ENCODE data around the gene IGIP. TPM values are rescaled to one million over a fixed set of nuclear protein-coding genes. Genes with fewer than 3 reads are reported as not detected.

The IGIP gene
- total RNA-seq, 1 donor = 10.5 TPM

- H3K27ac ChIP-seq (ENCODE audit: low read depth, low read length) = no peak overlapping the region
- H2AFZ ChIP-seq (ENCODE audit: low read length) = no peak overlapping the region
- peaks cover 94% of the 10 kb centered on the region for H4K20me1 ChIP-seq (ENCODE audit: insufficient read depth, low read length)
- H3K4me2 ChIP-seq (ENCODE audit: insufficient read depth, low read length) = peak overlapping the region; percentile 79
- peaks cover 62% of the 10 kb centered on the region for H3K79me2 ChIP-seq (ENCODE audit: insufficient read depth, low read length)
- peaks cover 14% of the 10 kb centered on the region for H3K4me1 ChIP-seq (ENCODE audit: insufficient read depth, low read length)
- DNase-seq (ENCODE audit: insufficient read length, low spot score, missing footprints) = no peak
- peak overlapping the region; percentile 62 for H3K4me3 ChIP-seq (ENCODE audit: insufficient read depth, low read length)
- no peaks in the 10 kb centered on the region for H3K27me3 ChIP-seq (ENCODE audit: insufficient read depth, low read length)
- no peaks in the 10 kb centered on the region for H3K36me3 ChIP-seq (ENCODE audit: insufficient read depth, low read length)
- TF ChIP-seq CTCF (IDR thresholded peaks at IDR 0.05; ENCODE audit: extremely low read depth, low read depth, low read length) = no peak
- no peaks in the 10 kb centered on the region for H3K9me3 ChIP-seq (ENCODE audit: low read depth, low read length)
These were observed 19.5 kb downstream of the IGIP start for GRCh38 chr5:140145256-140145655.

- Histone ChIP-seq H2AFZ (ENCODE audit: low read length) (no peak overlapping the region), H3K27me3 (ENCODE audit: insufficient read depth, low read length) (no peaks in the 10 kb centered on the region), H3K9me3 (ENCODE audit: low read depth, low read length) (no peaks in the 10 kb centered on the region), H3K4me3 (ENCODE audit: insufficient read depth, low read length) (peak overlapping the region; percentile 62), H3K27ac (ENCODE audit: low read depth, low read length) (no peak overlapping the region), H3K36me3 (ENCODE audit: insufficient read depth, low read length) (no peaks in the 10 kb centered on the region), H4K20me1 (ENCODE audit: insufficient read depth, low read length) (peaks cover 93% of the 10 kb centered on the region), H3K4me2 (ENCODE audit: insufficient read depth, low read length) (peak overlapping the region; percentile 79), H3K79me2 (ENCODE audit: insufficient read depth, low read length) (peaks cover 56% of the 10 kb centered on the region), H3K4me1 (ENCODE audit: insufficient read depth, low read length) (peaks cover 10% of the 10 kb centered on the region)
- peak; percentile 99 for DNase-seq (ENCODE audit: insufficient read length, low spot score, missing footprints)
- TF ChIP-seq CTCF (IDR thresholded peaks at IDR 0.05; ENCODE audit: extremely low read depth, low read depth, low read length) = peak; percentile 61
These were observed 20.2 kb downstream of the IGIP start for GRCh38 chr5:140145818-140146522.

GRCh38 chr5:140146523-140146842 lies 20.7 kb downstream of the IGIP start:
- H3K79me2 ChIP-seq (ENCODE audit: insufficient read depth, low read length) = peaks cover 54% of the 10 kb centered on the region

More at GRCh38 chr5:140146523-140146842, 20.7 kb downstream of the IGIP start:
- no peaks in the 10 kb centered on the region for H3K27me3 ChIP-seq (ENCODE audit: insufficient read depth, low read length)
- no peaks in the 10 kb centered on the region for H3K36me3 ChIP-seq (ENCODE audit: insufficient read depth, low read length)
- no peak for DNase-seq (ENCODE audit: insufficient read length, low spot score, missing footprints)
- peaks cover 94% of the 10 kb centered on the region for H4K20me1 ChIP-seq (ENCODE audit: insufficient read depth, low read length)
- H3K9me3 ChIP-seq (ENCODE audit: low read depth, low read length) = no peaks in the 10 kb centered on the region
- peaks cover 8% of the 10 kb centered on the region for H3K4me1 ChIP-seq (ENCODE audit: insufficient read depth, low read length)
- no peak overlapping the region for H3K27ac ChIP-seq (ENCODE audit: low read depth, low read length)
- TF ChIP-seq CTCF (IDR thresholded peaks at IDR 0.05; ENCODE audit: extremely low read depth, low read depth, low read length) = no peak
- H3K4me3 ChIP-seq (ENCODE audit: insufficient read depth, low read length) = no peak overlapping the region
- no peak overlapping the region for H3K4me2 ChIP-seq (ENCODE audit: insufficient read depth, low read length)
- H2AFZ ChIP-seq (ENCODE audit: low read length) = no peak overlapping the region

All from osteoblast (primary cell).